Prostate gland (tissue), 2 donors: ENCODE measurements around the gene OSBPL2.

ENCODE experiments used
- CTCF ChIP-seq, 4 experiments: fragments of 200-600 bp in 2 of 4; fragments of 450-650 bp in 2 of 4; sonication (generic) in 2 of 4; IDR thresholded peaks; 1 replicate in 3 of 4; 2 replicates in 1 of 4; pipeline ENCODE4 v1.5.1; 2016 to 2019; ENCODE audit warnings: antibody characterized with exemption in 4 of 4, mild to moderate bottlenecking in 2 of 4, moderate library complexity in 2 of 4
- POLR2A ChIP-seq: fragments of 450-650 bp; IDR thresholded peaks from one replicate; pipeline ENCODE4 v1.6.1; 2016; ENCODE audit warnings: antibody characterized with exemption, mild to moderate bottlenecking
- POLR2AphosphoS5 ChIP-seq: sonication (generic); formaldehyde crosslinking; IDR thresholded peaks from one replicate; pipeline ENCODE4 v1.6.1; 2017; ENCODE audit warnings: antibody characterized with exemption

DNA sequence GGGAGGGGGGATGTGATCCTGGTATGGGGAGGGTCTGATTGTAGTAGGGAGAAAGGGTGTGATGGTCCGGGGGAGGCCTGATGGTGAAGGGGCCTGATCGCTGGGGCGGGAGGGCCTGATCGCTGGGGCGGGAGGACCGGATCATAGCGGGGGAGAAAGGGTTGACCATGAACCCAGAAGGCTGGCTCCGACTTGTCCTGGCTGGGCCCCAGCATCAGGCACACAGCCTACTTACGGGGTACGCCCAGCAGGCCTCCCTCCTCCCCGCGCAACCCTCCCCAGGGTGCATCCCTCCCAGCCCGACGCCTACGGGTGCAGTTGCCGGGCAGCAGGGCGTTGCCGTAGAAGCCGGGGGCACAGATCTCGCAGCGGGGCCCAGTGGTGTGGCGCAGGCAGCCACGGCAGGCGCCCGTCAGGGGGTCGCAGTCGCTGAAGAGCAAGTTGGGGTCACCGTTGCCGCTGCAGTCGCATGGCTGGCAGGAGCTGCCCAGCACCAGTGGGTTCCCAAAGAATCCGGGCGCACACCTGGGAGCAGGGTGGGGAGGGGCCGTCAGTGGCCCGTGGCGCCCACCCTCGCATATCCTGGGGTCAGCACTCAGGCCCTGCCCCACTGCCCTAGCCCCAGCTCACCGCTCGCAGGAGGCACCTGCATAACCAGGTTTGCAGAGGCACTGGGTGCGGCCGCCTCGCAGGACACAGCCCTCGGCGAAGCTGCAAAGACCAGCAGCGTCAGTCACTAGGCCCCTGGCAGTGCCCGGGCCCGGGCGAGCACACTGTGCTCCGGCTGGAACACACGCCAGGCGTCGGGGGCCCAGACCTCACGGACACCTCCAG, 85.0 kb downstream of the OSBPL2 start:
- TF ChIP-seq CTCF (IDR thresholded peaks at IDR 0.05): no peak
- no peak for TF ChIP-seq POLR2AphosphoS5
- TF ChIP-seq POLR2A: no peak
